ENCODE measurements around the gene NOS1. TPM values are rescaled to one million over a fixed set of nuclear protein-coding genes. Genes with fewer than 3 reads are reported as not detected.

The NOS1 gene
- polyA plus RNA-seq, 1 donor from 2014 or later: not detected

DNA sequence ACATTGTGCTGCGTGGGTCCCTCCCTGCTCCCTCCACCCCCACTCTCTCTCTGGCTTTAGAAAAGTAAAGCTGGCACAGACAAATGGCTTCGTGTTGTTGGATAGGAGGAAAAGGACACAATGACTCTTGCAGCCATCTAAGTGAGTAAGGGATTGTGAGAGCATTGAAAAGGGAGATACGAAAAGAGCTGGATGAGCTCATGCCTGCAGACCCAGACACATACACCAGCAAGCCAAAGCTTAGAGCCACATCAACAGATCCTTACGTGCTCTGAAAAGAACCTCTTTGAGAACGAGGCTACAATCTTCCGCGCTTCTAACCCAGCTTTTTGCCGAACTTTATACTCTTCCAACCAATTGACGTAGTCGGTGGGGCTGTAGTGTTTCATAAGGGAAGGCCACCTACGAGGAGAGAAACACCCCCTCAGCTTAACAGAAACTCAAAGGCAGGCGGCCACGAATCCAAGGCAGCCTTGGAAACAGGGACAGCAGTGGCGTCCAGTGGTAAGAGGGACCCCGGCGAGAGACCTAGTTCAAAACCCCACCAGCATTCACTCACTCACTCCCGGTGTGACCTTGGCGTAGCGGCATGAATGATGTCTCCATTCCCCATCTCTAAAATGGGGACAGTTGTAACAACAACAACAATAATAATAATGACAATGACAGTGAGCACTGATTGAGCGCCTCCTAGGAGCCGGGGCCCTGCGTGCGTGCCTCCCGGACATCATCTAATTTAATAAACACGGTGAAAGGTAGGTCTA is 172.3 kb downstream of the NOS1 start:
- H3K4me3 ChIP-seq (ENCODE audit: low read length): peak overlapping the region; percentile 100
- no peaks in the 10 kb centered on the region for H3K9me3 ChIP-seq (ENCODE audit: low read length)
- H2AFZ ChIP-seq (ENCODE audit: low read depth, low read length): peak overlapping the region; percentile 56
- H3K27ac ChIP-seq (ENCODE audit: low read length): peak overlapping the region; percentile 82
- peak overlapping the region; percentile 93 for H3K9ac ChIP-seq (ENCODE audit: low read length)
- H3F3A ChIP-seq (ENCODE audit: insufficient read depth, low read length, poor library complexity, severe bottlenecking): no peaks in the 10 kb centered on the region
- TF ChIP-seq, protein P1, sequence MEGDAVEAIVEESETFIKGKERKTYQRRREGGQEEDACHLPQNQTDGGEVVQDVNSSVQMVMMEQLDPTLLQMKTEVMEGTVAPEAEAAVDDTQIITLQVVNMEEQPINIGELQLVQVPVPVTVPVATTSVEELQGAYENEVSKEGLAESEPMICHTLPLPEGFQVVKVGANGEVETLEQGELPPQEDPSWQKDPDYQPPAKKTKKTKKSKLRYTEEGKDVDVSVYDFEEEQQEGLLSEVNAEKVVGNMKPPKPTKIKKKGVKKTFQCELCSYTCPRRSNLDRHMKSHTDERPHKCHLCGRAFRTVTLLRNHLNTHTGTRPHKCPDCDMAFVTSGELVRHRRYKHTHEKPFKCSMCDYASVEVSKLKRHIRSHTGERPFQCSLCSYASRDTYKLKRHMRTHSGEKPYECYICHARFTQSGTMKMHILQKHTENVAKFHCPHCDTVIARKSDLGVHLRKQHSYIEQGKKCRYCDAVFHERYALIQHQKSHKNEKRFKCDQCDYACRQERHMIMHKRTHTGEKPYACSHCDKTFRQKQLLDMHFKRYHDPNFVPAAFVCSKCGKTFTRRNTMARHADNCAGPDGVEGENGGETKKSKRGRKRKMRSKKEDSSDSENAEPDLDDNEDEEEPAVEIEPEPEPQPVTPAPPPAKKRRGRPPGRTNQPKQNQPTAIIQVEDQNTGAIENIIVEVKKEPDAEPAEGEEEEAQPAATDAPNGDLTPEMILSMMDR (IDR thresholded peaks at IDR 0.05; ENCODE audit: poor library complexity, severe bottlenecking): peak; percentile 17
- TF ChIP-seq POLR2AphosphoS5 (IDR thresholded peaks at IDR 0.05) (peak; percentile 41), MXI1 (conservative IDR thresholded peaks at IDR 0.05; ENCODE audit: poor library complexity, severe bottlenecking) (no peak)
- no peaks in the 10 kb centered on the region for H4K20me1 ChIP-seq (ENCODE audit: insufficient read depth)
- no peaks in the 10 kb centered on the region for H3K9me2 ChIP-seq (ENCODE audit: insufficient read depth, low read length)
- peaks cover 47% of the 10 kb centered on the region for H3K79me2 ChIP-seq (replicated peaks; ENCODE audit: insufficient read depth, low read length)
- H3K27me3 ChIP-seq (ENCODE audit: insufficient read depth, low read depth, low read length): no peaks in the 10 kb centered on the region
- peaks cover 17% of the 10 kb centered on the region for H3K36me3 ChIP-seq (ENCODE audit: insufficient read depth, low read length)
- peak overlapping the region; percentile 67 for H3K4me2 ChIP-seq (ENCODE audit: low read length)

DNA sequence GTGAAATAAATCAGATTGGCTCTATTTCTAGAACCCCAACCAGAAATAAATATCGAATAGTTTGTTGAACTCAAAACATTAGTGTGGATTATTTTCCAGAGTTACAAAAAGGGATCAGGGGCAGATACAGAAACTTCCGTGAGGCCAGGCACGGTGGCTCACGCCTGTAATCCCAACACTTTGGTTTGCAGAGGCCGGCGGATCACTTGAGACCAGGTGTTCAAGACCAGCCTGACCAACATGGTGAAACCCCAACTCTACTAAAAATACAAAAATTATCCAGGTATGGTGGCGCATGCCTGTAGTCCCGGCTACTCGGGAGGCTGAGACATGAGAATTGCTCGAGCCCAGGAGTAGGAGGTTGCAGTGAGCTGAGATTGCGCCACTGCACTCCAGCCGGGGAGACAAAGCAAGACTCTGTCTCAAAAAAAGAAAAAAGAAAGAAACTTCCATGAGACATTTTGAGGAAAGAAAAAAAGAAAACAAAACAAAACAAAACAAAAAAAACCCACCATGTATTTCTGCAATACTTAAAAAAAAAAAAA is 173.2 kb downstream of the NOS1 start:
- H3K4me2 ChIP-seq (ENCODE audit: low read length): peak overlapping the region; percentile 67
- H3K27ac ChIP-seq (ENCODE audit: low read length): peak overlapping the region; percentile 82
- peaks cover 17% of the 10 kb centered on the region for H3K36me3 ChIP-seq (ENCODE audit: insufficient read depth, low read length)
- no peaks in the 10 kb centered on the region for H3K9me3 ChIP-seq (ENCODE audit: low read length)
- H3K9ac ChIP-seq (ENCODE audit: low read length): peak overlapping the region; percentile 93
- TF ChIP-seq POLR2AphosphoS5 (IDR thresholded peaks at IDR 0.05) (no peak), EP300 (conservative IDR thresholded peaks at IDR 0.05; ENCODE audit: poor library complexity, severe bottlenecking) (no peak), MXI1 (conservative IDR thresholded peaks at IDR 0.05; ENCODE audit: poor library complexity, severe bottlenecking) (no peak), EZH2 (IDR thresholded peaks at IDR 0.05; ENCODE audit: borderline replicate concordance, insufficient read depth, low read length, poor library complexity, severe bottlenecking) (no peak), TAF1 (IDR thresholded peaks at IDR 0.05; ENCODE audit: low read depth) (no peak), RAD21 (conservative IDR thresholded peaks at IDR 0.05) (no peak)
- TF ChIP-seq, protein P2, sequence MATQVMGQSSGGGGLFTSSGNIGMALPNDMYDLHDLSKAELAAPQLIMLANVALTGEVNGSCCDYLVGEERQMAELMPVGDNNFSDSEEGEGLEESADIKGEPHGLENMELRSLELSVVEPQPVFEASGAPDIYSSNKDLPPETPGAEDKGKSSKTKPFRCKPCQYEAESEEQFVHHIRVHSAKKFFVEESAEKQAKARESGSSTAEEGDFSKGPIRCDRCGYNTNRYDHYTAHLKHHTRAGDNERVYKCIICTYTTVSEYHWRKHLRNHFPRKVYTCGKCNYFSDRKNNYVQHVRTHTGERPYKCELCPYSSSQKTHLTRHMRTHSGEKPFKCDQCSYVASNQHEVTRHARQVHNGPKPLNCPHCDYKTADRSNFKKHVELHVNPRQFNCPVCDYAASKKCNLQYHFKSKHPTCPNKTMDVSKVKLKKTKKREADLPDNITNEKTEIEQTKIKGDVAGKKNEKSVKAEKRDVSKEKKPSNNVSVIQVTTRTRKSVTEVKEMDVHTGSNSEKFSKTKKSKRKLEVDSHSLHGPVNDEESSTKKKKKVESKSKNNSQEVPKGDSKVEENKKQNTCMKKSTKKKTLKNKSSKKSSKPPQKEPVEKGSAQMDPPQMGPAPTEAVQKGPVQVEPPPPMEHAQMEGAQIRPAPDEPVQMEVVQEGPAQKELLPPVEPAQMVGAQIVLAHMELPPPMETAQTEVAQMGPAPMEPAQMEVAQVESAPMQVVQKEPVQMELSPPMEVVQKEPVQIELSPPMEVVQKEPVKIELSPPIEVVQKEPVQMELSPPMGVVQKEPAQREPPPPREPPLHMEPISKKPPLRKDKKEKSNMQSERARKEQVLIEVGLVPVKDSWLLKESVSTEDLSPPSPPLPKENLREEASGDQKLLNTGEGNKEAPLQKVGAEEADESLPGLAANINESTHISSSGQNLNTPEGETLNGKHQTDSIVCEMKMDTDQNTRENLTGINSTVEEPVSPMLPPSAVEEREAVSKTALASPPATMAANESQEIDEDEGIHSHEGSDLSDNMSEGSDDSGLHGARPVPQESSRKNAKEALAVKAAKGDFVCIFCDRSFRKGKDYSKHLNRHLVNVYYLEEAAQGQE (IDR thresholded peaks at IDR 0.05; ENCODE audit: borderline replicate concordance): no peak
- TF ChIP-seq, protein P1 (IDR thresholded peaks at IDR 0.05; ENCODE audit: poor library complexity, severe bottlenecking): no peak
- H4K20me1 ChIP-seq (ENCODE audit: insufficient read depth): no peaks in the 10 kb centered on the region
- H2AFZ ChIP-seq (ENCODE audit: low read depth, low read length): no peak overlapping the region
- peaks cover 47% of the 10 kb centered on the region for H3K79me2 ChIP-seq (replicated peaks; ENCODE audit: insufficient read depth, low read length)
- peak overlapping the region; percentile 100 for H3K4me3 ChIP-seq (ENCODE audit: low read length)
- no peaks in the 10 kb centered on the region for H3K27me3 ChIP-seq (ENCODE audit: insufficient read depth, low read depth, low read length)
- H3K9me2 ChIP-seq (ENCODE audit: insufficient read depth, low read length): no peaks in the 10 kb centered on the region
- H3F3A ChIP-seq (ENCODE audit: insufficient read depth, low read length, poor library complexity, severe bottlenecking): no peaks in the 10 kb centered on the region
